IMR-90 (cell line): ENCODE measurements around the gene ERC2. TPM values are rescaled to one million over a fixed set of nuclear protein-coding genes. Genes with fewer than 3 reads are reported as not detected.
A peak's percentile ranks its signal among the peaks of the same experiment; 100 is the strongest.

ENCODE experiments used
- ATAC-seq: fragments of 200-7000 bp; cut with Tn5 transposase; 2 replicates; pipeline ENCODE4 v1.9.1; 2020; ENCODE audit warnings: low read depth, mild to moderate bottlenecking, moderate library complexity
- BruUV-seq: library from RNA; stranded (reverse); fragments of 400-500 nt; replicated peaks from 2 replicates; lab custom pipeline; 2021; lab: Mats Ljungman, UMichigan
- CTCF ChIA-PET: fragments of 300-600 bp; formaldehyde crosslinking; extraction: SDS; loops from one replicate; lab custom pipeline; 2021; ENCODE audit warnings: antibody characterized with exemption; lab: Yijun Ruan, JAX
- POLR2A ChIA-PET: fragments of 300-600 bp; sonication (Branson Sonifier 250); formaldehyde crosslinking; loops from one replicate; lab custom pipeline; 2022; ENCODE audit warnings: antibody characterized with exemption; ENCODE audit not compliant: unreplicated experiment; lab: Charles Lee
- DNase-seq: peaks from one replicate; pipeline ENCODE4 v3.0.0; 2013
- H2AFZ ChIP-seq: replicated peaks from 2 replicates; pipeline ENCODE3; 2013; ENCODE audit warnings: low read length, mild to moderate bottlenecking; ENCODE audit not compliant: poor library complexity
- H2AK5ac ChIP-seq: 2 replicates; pipeline ENCODE4 v1.6.1; 2013; ENCODE audit warnings: low read depth, low read length, inconsistent platforms
- H2AK9ac ChIP-seq: replicated peaks from 2 replicates; pipeline ENCODE3; 2013; ENCODE audit warnings: mild to moderate bottlenecking, low read depth, low read length, moderate library complexity; ENCODE audit not compliant: poor library complexity
- H2BK120ac ChIP-seq: 2 replicates; pipeline ENCODE4 v1.6.1; 2013; ENCODE audit warnings: low read depth, low read length, inconsistent platforms
- H2BK15ac ChIP-seq: 3 replicates; pipeline ENCODE4 v1.6.1; 2013; ENCODE audit warnings: low read depth, low read length, inconsistent platforms
- H2BK20ac ChIP-seq: 2 replicates; pipeline ENCODE4 v1.6.1; 2013; ENCODE audit warnings: low read depth, mild to moderate bottlenecking, inconsistent platforms, low read length, moderate library complexity
- H2BK5ac ChIP-seq: 2 replicates; pipeline ENCODE4 v1.6.1; 2013; ENCODE audit warnings: mild to moderate bottlenecking, low read depth, low read length, inconsistent platforms; ENCODE audit not compliant: poor library complexity, severe bottlenecking
- H3K14ac ChIP-seq: replicated peaks from 2 replicates; pipeline ENCODE4 v1.6.1; 2013; ENCODE audit warnings: low read depth, low read length, inconsistent platforms
- H3K18ac ChIP-seq: 2 replicates; pipeline ENCODE4 v1.6.1; 2013; ENCODE audit warnings: low read depth, low read length, control low read depth
- H3K23ac ChIP-seq: 2 replicates; pipeline ENCODE4 v1.6.1; 2013; ENCODE audit warnings: low read depth, low read length, inconsistent platforms
- H3K27ac ChIP-seq: 2 replicates; pipeline ENCODE4 v1.5.1; 2013; ENCODE audit warnings: mild to moderate bottlenecking, control low read depth, low read length; ENCODE audit not compliant: insufficient read depth
- H3K27me3 ChIP-seq: 2 replicates; pipeline ENCODE4 v1.6.1; 2013; ENCODE audit warnings: low read length; ENCODE audit not compliant: control insufficient read depth, insufficient read depth
- H3K36me3 ChIP-seq: 2 replicates; pipeline ENCODE4 v1.6.1; 2013; ENCODE audit warnings: low read length, mixed read lengths; ENCODE audit not compliant: control insufficient read depth, insufficient read depth
- H3K4ac ChIP-seq: 2 replicates; pipeline ENCODE4 v1.6.1; 2013; ENCODE audit warnings: low read depth, low read length, inconsistent platforms
- H3K4me1 ChIP-seq: 2 replicates; pipeline ENCODE4 v1.6.1; 2013; ENCODE audit warnings: low read length, mixed read lengths; ENCODE audit not compliant: control insufficient read depth, insufficient read depth
- H3K4me2 ChIP-seq: 2 replicates; pipeline ENCODE4 v1.6.1; 2013; ENCODE audit warnings: low read depth, mild to moderate bottlenecking, control low read depth, low read length, moderate library complexity
- H3K4me3 ChIP-seq: 2 replicates; pipeline ENCODE4 v1.5.1; 2013; ENCODE audit warnings: low read depth, mild to moderate bottlenecking, control low read depth, low read length, moderate library complexity; ENCODE audit not compliant: insufficient read depth
- H3K56ac ChIP-seq: 2 replicates; pipeline ENCODE4 v1.6.1; 2013; ENCODE audit warnings: low read length, inconsistent platforms; ENCODE audit not compliant: insufficient read depth; ENCODE audit errors: extremely low read depth
- H3K79me1 ChIP-seq, 2 experiments: 2 replicates each; pipeline ENCODE4 v1.6.1; 2013; ENCODE audit warnings: low read length in 2 of 2, inconsistent platforms in 1 of 2, low read depth in 1 of 2
- H3K9ac ChIP-seq: 2 replicates; pipeline ENCODE4 v1.6.1; 2013; ENCODE audit warnings: low read depth, low read length, control low read depth
- H3K9me1 ChIP-seq: 2 replicates; pipeline ENCODE4 v1.6.1; 2013; ENCODE audit warnings: low read length, inconsistent platforms; ENCODE audit not compliant: insufficient read depth
- H3K9me3 ChIP-seq: 2 replicates; pipeline ENCODE4 v1.6.1; 2013; ENCODE audit warnings: low read length; ENCODE audit not compliant: control insufficient read depth, insufficient read depth
- H4K20me1 ChIP-seq: 2 replicates; pipeline ENCODE4 v1.6.1; 2013; ENCODE audit warnings: low read length, inconsistent platforms; ENCODE audit not compliant: insufficient read depth
- H4K5ac ChIP-seq: 2 replicates; pipeline ENCODE4 v1.6.1; 2013; ENCODE audit warnings: mild to moderate bottlenecking, low read depth, low read length, control low read depth
- H4K8ac ChIP-seq, 2 experiments: 2 replicates each; pipeline ENCODE4 v1.6.1; 2013; ENCODE audit warnings: low read depth in 2 of 2, low read length in 2 of 2, control low read depth in 1 of 2, inconsistent platforms in 1 of 2
- H4K91ac ChIP-seq: 2 replicates; pipeline ENCODE4 v1.6.1; 2013; ENCODE audit warnings: low read depth, low read length, inconsistent platforms; ENCODE audit not compliant: insufficient read depth
- BHLHE40 ChIP-seq: fragments of 150-350 bp; IDR thresholded peaks from 2 replicates; pipeline ENCODE4 v1.6.1; 2016; ENCODE audit warnings: mild to moderate bottlenecking, low read depth, low read length
- CEBPB ChIP-seq: IDR thresholded peaks from 2 replicates; pipeline ENCODE4 v1.6.1; 2012; ENCODE audit warnings: low read depth, low read length, improper control_type of control experiment
- FOS ChIP-seq: fragments of 150-350 bp; IDR thresholded peaks from 2 replicates; pipeline ENCODE4 v1.6.1; 2016; ENCODE audit warnings: low read depth, low read length
- MAFK ChIP-seq: IDR thresholded peaks from 2 replicates; pipeline ENCODE4 v1.6.1; 2012; ENCODE audit warnings: low read depth, low read length, improper control_type of control experiment
- MAZ ChIP-seq: IDR thresholded peaks from 2 replicates; pipeline ENCODE4 v1.6.1; 2012; ENCODE audit warnings: low read depth, mild to moderate bottlenecking, low read length, improper control_type of control experiment, moderate library complexity, borderline replicate concordance
- MXI1 ChIP-seq: IDR thresholded peaks from 2 replicates; pipeline ENCODE4 v1.6.1; 2012; ENCODE audit warnings: low read depth, mild to moderate bottlenecking, low read length, moderate library complexity, borderline replicate concordance
- NFE2L2 ChIP-seq: fragments of 150-350 bp; IDR thresholded peaks from 2 replicates; pipeline ENCODE4 v1.6.1; 2016; ENCODE audit warnings: low read depth, mild to moderate bottlenecking, low read length
- POLR2A ChIP-seq: IDR thresholded peaks from 2 replicates; pipeline ENCODE4 v1.6.1; 2012; ENCODE audit warnings: mild to moderate bottlenecking, low read depth, low read length
- SMC3 ChIP-seq: fragments of 150-350 bp; IDR thresholded peaks from 2 replicates; pipeline ENCODE4 v1.6.1; 2016; ENCODE audit warnings: low read depth, mild to moderate bottlenecking, antibody characterized with exemption, low read length, moderate library complexity
- WGBS, 2 experiments: methylation state at CpG; one replicate each; pipeline versions ENCODE4 v1.1.5 to v1.1.7; 2013; ENCODE audit warnings: missing lambda C conversion rate in 2 of 2; ENCODE audit not compliant: insufficient read length in 1 of 2; ENCODE audit errors: extremely low coverage in 2 of 2; 5-methylcytosine and 5-hydroxymethylcytosine counted together
- dilution Hi-C: fragments of 300-500 bp; cut with HindIII; formaldehyde crosslinking; loops from one replicate; pipeline ENCODE4 v1.14.3; 2018; ENCODE audit warnings: low sequenced_read_pairs; ENCODE audit not compliant: unreplicated experiment
- in situ Hi-C: fragments of 300-500 bp; cut with MboI; formaldehyde crosslinking; loops from 3 replicates; pipeline ENCODE4 v1.14.3; 2019; ENCODE audit warnings: low sequenced_read_pairs, inconsistent platforms, mixed read lengths
- intact Hi-C: fragments of 100-400 bp; cut with micrococcal nuclease; formaldehyde crosslinking; loops from 2 replicates; pipeline ENCODE4 v1.10.0; 2022
- polyA plus RNA-seq, 3 experiments: library from polyadenylated mRNA; depleted of rRNA; stranded (reverse); fragments of >200 nt; gene quantifications; 2 replicates each; pipeline ENCODE4 v1.2.3, GENCODE V29; 2012; ENCODE audit warnings: low replicate concordance in 1 of 3
- total RNA-seq: library from RNA; depleted of rRNA; stranded (reverse); fragments of >200 nt; gene quantifications from 2 replicates; pipeline ENCODE4 v1.2.3, GENCODE V29; 2012
- TF ChIP-seq, protein P1 (sequence below): fragments of 150-350 bp; IDR thresholded peaks from 2 replicates; pipeline ENCODE4 v1.6.1; 2017; ENCODE audit warnings: mild to moderate bottlenecking, antibody characterized with exemption, low read length, low read depth
- TF ChIP-seq, protein P2 (sequence below): fragments of 150-350 bp; IDR thresholded peaks from 2 replicates; pipeline ENCODE4 v1.6.1; 2016; ENCODE audit warnings: low read depth, mild to moderate bottlenecking, low read length, moderate library complexity, borderline replicate concordance
- TF ChIP-seq, protein P3 (sequence below): conservative IDR thresholded peaks from 2 replicates; pipeline ENCODE4 v1.5.1; 2012; ENCODE audit warnings: mild to moderate bottlenecking, low read depth, low read length, improper control_type of control experiment

ERC2 gene
- total and polyA plus RNA-seq, 2 of the 4 experiments (the other 2 are of a cell fraction): 0.17 to 0.18 TPM

DNA sequence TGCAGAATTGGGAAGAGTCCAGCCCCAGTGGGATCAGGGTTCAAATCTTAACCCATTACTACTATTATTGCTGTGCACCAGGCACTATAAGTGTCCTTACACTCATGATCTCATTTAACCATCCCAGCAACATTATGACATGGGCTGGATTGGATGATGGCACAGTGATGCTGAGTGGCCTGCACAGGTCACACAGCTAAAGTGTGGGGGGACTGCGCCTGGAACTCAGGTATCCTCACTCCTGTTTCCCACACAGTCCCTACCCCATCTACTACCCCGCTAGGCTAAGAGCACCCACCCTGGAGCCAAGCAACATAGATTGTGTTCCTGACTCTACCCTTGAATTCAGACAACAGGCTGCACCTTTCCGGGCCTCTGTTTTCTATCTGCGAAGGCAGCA lies 997.2 kb downstream of the ERC2 start:
- peaks cover 32% of the 10 kb centered on the region for H3K4me1 ChIP-seq
- TF ChIP-seq BHLHE40: no peak
- TF ChIP-seq, protein P1, sequence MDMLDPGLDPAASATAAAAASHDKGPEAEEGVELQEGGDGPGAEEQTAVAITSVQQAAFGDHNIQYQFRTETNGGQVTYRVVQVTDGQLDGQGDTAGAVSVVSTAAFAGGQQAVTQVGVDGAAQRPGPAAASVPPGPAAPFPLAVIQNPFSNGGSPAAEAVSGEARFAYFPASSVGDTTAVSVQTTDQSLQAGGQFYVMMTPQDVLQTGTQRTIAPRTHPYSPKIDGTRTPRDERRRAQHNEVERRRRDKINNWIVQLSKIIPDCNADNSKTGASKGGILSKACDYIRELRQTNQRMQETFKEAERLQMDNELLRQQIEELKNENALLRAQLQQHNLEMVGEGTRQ: no peak
- no peak for TF ChIP-seq CEBPB
- no peak for TF ChIP-seq MAFK
- TF ChIP-seq POLR2A: no peak
- TF ChIP-seq, protein P2, sequence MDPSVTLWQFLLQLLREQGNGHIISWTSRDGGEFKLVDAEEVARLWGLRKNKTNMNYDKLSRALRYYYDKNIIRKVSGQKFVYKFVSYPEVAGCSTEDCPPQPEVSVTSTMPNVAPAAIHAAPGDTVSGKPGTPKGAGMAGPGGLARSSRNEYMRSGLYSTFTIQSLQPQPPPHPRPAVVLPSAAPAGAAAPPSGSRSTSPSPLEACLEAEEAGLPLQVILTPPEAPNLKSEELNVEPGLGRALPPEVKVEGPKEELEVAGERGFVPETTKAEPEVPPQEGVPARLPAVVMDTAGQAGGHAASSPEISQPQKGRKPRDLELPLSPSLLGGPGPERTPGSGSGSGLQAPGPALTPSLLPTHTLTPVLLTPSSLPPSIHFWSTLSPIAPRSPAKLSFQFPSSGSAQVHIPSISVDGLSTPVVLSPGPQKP: no peak
- TF ChIP-seq MAZ: no peak
- no peak for TF ChIP-seq SMC3
- no peak for TF ChIP-seq NFE2L2
- TF ChIP-seq FOS: no peak
- TF ChIP-seq MXI1: no peak
- TF ChIP-seq, protein P3, sequence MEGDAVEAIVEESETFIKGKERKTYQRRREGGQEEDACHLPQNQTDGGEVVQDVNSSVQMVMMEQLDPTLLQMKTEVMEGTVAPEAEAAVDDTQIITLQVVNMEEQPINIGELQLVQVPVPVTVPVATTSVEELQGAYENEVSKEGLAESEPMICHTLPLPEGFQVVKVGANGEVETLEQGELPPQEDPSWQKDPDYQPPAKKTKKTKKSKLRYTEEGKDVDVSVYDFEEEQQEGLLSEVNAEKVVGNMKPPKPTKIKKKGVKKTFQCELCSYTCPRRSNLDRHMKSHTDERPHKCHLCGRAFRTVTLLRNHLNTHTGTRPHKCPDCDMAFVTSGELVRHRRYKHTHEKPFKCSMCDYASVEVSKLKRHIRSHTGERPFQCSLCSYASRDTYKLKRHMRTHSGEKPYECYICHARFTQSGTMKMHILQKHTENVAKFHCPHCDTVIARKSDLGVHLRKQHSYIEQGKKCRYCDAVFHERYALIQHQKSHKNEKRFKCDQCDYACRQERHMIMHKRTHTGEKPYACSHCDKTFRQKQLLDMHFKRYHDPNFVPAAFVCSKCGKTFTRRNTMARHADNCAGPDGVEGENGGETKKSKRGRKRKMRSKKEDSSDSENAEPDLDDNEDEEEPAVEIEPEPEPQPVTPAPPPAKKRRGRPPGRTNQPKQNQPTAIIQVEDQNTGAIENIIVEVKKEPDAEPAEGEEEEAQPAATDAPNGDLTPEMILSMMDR: no peak
- ChIA-PET POLR2A (no interaction called here), CTCF (no interaction called here)
- H2AK9ac ChIP-seq: no peak overlapping the region
- ATAC-seq: no peak
- H4K91ac ChIP-seq: no peak overlapping the region
- H3K27ac ChIP-seq: peak overlapping the region; percentile 20; the same call in 1 of the 2 replicates
- H3K9me1 ChIP-seq: peaks cover 29% of the 10 kb centered on the region
- H3K23ac ChIP-seq: peak overlapping the region; percentile 49; the same call in 1 of the 2 replicates
- H3K56ac ChIP-seq: no peak overlapping the region
- H3K9me3 ChIP-seq: no peaks in the 10 kb centered on the region
- peaks cover 47% of the 10 kb centered on the region for H4K20me1 ChIP-seq
- H3K18ac ChIP-seq: no peak overlapping the region
- no peak overlapping the region for H3K4me2 ChIP-seq
- no peak overlapping the region for H2BK120ac ChIP-seq
- 0 out of 2 replicates have a peak overlapping the region, but pooled peaks have one; percentile 4 for H2AK5ac ChIP-seq
- H3K4me3 ChIP-seq: no peak overlapping the region
- H3K27me3 ChIP-seq: no peaks in the 10 kb centered on the region
- H2BK20ac ChIP-seq: no peak overlapping the region
- peak overlapping the region; percentile 15 for H2BK5ac ChIP-seq
- BruUV-seq: no TSS peak
- dilution Hi-C loops (no loop called here), in situ Hi-C loops (no loop called here), intact Hi-C loops (no loop called here)
- no peak for DNase-seq
- H2AFZ ChIP-seq: no peak overlapping the region
- H3K4ac ChIP-seq: no peak overlapping the region
- no peak overlapping the region for H3K9ac ChIP-seq
- H2BK15ac ChIP-seq: no peak overlapping the region
- no CpG with 5 or more reads among the region's 4 CpGs for WGBS, 2 experiments
- 0 out of 2 replicates have a peak overlapping the region, but pooled peaks have one; percentile 27 for H3K14ac ChIP-seq
- peak overlapping the region in 1 of 2 experiments; percentile 9; a peak in 1 of 4 replicates for H4K8ac ChIP-seq
- H4K5ac ChIP-seq: no peak overlapping the region
- peaks cover 60% of the 10 kb centered on the region for H3K36me3 ChIP-seq
- peaks cover 27 to 75% of the 10 kb centered on the region in 2 experiments for H3K79me1 ChIP-seq
